ENCODE measurements around the gene RRAGB. TPM values are rescaled to one million over a fixed set of nuclear protein-coding genes. Genes with fewer than 3 reads are reported as not detected.
A peak's percentile ranks its signal among the peaks of the same experiment; 100 is the strongest.
"Not testable (repeated sequence)": the region's sequence is repeated elsewhere in the genome, so short reads cannot be mapped to it uniquely, and the experiment has no call there.

RRAGB gene
- total and polyA plus RNA-seq, 2 donors, result 20.2 to 51.3 TPM

DNA sequence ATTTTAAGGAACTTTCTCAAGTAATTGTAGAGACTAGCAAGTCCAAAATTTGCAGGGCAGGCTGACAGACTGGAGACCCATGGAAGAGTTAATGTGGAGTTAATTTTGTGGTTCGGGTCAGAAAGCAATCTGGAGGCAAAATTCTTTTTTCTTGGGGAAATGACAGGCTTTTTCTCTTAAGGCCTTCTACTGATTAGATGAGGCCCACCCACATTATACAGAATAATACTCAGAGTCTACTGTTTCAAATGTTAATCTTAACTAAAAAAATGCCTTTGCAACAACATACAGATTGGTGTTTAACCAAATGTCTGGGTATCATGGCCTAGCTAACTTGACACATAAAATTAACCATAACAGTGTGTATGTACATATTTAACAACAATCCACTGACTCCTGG, 32.7 kb downstream of the RRAGB start:
- H3K4me3 ChIP-seq (ENCODE audit: low read length in 2 of 2), result no peak overlapping the region
- no peak for DNase-seq (ENCODE audit: low read depth in 6 of 9, low spot score in 9 of 9)
- peaks cover 0 to 8% of the 10 kb centered on the region in 2 donors for H3K36me3 ChIP-seq (ENCODE audit: control insufficient read depth in 2 of 2, insufficient read depth in 2 of 2, low read length in 1 of 2)
- WGBS, result 93% methylated on average over 1 of the region's 1 CpG
- H3K27me3 ChIP-seq (ENCODE audit: control insufficient read depth in 2 of 2, insufficient read depth in 1 of 2, low read length in 1 of 2), result no peaks in the 10 kb centered on the region
- H3K27ac ChIP-seq (ENCODE audit: low read depth in 1 of 2, low read length in 1 of 2), result no peak overlapping the region
- no peaks in the 10 kb centered on the region for H3K4me1 ChIP-seq (ENCODE audit: control insufficient read depth in 2 of 2, insufficient read depth in 2 of 2, low read length in 2 of 2)
- no peaks in the 10 kb centered on the region for H3K9me3 ChIP-seq (ENCODE audit: control insufficient read depth in 2 of 2, insufficient read depth in 1 of 2, low read length in 1 of 2)

- peaks cover 3 to 8% of the 10 kb centered on the region in 2 donors for H3K36me3 ChIP-seq (ENCODE audit: control insufficient read depth in 2 of 2, insufficient read depth in 2 of 2, low read length in 1 of 2)
- no peaks in the 10 kb centered on the region for H3K27me3 ChIP-seq (ENCODE audit: control insufficient read depth in 2 of 2, insufficient read depth in 1 of 2, low read length in 1 of 2)
- no peak overlapping the region for H3K27ac ChIP-seq (ENCODE audit: low read depth in 1 of 2, low read length in 1 of 2)
- no peak for DNase-seq (ENCODE audit: low read depth in 6 of 9, low spot score in 9 of 9)
- no peaks in the 10 kb centered on the region for H3K4me1 ChIP-seq (ENCODE audit: control insufficient read depth in 2 of 2, insufficient read depth in 2 of 2, low read length in 2 of 2)
- no peak overlapping the region for H3K4me3 ChIP-seq (ENCODE audit: low read length in 2 of 2)
- 92% methylated on average over 3 of the region's 3 CpGs for WGBS
- no peaks in the 10 kb centered on the region for H3K9me3 ChIP-seq (ENCODE audit: control insufficient read depth in 2 of 2, insufficient read depth in 1 of 2, low read length in 1 of 2)
Measured at GRCh38 chrX:55754861-55755294, 37.3 kb downstream of the RRAGB start.

DNA sequence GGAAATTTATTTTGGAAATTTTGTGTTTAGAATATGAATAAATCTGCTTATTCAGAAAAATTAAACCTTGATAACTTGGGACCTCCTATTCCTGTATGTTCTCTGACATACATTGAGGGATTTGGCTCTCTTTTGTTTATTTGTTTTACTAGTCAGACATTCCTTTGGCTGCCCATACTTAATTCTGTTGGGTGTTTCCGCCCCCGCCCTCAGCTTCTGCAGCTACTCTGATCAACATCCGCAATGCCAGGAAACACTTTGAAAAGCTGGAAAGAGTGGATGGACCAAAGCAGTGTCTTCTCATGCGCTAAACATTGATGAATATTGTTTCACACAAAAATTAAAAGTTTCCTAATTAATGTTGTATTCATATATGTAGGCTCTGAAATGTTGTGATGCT, 40.5 kb downstream of the RRAGB start:
- Histone ChIP-seq H3K27ac (ENCODE audit: low read depth in 1 of 2, low read length in 1 of 2) (no peak overlapping the region), H3K4me3 (ENCODE audit: low read length in 2 of 2) (no peak overlapping the region), H3K4me1 (ENCODE audit: control insufficient read depth in 2 of 2, insufficient read depth in 2 of 2, low read length in 2 of 2) (no peaks in the 10 kb centered on the region), H3K9me3 (ENCODE audit: control insufficient read depth in 2 of 2, insufficient read depth in 1 of 2, low read length in 1 of 2) (no peaks in the 10 kb centered on the region), H3K27me3 (ENCODE audit: control insufficient read depth in 2 of 2, insufficient read depth in 1 of 2, low read length in 1 of 2) (no peaks in the 10 kb centered on the region), H3K36me3 (ENCODE audit: control insufficient read depth in 2 of 2, insufficient read depth in 2 of 2, low read length in 1 of 2) (peaks cover 3 to 4% of the 10 kb centered on the region in 2 donors)
- 99% methylated on average over 4 of the region's 4 CpGs for WGBS
- no peak for DNase-seq (ENCODE audit: low read depth in 6 of 9, low spot score in 9 of 9)

DNA sequence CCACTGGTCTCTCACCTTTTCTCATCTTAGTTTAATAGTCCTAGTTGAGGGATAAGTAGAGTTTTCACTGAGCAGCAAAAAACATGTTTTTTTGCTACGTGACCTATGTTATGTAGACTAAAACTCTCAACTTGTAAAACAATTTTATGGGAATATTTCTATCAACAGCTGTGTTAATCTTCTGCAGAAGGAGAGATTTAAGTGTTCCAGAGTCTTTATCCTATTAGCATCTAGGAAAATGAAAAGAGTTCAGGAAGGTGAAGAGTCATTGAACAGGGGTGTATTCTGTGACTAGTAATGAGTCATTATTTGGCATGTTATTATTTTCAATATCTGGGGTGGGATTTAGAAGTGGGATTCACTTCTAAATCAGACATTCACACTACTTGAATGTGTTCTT, 41.9 kb downstream of the RRAGB start:
- 95% methylated on average over 1 of the region's 1 CpG for WGBS
- Histone ChIP-seq H3K36me3 (ENCODE audit: control insufficient read depth in 2 of 2, insufficient read depth in 2 of 2, low read length in 1 of 2) (peaks cover 3% of the 10 kb centered on the region in 2 donors), H3K4me1 (ENCODE audit: control insufficient read depth in 2 of 2, insufficient read depth in 2 of 2, low read length in 2 of 2) (no peaks in the 10 kb centered on the region), H3K27me3 (ENCODE audit: control insufficient read depth in 2 of 2, insufficient read depth in 1 of 2, low read length in 1 of 2) (no peaks in the 10 kb centered on the region), H3K27ac (ENCODE audit: low read depth in 1 of 2, low read length in 1 of 2) (no peak overlapping the region), H3K9me3 (ENCODE audit: control insufficient read depth in 2 of 2, insufficient read depth in 1 of 2, low read length in 1 of 2) (no peaks in the 10 kb centered on the region), H3K4me3 (ENCODE audit: low read length in 2 of 2) (no peak overlapping the region)
- DNase-seq (ENCODE audit: low read depth in 6 of 9, low spot score in 9 of 9), result no peak

GRCh38 chrX:55767100-55767499, 49.6 kb downstream of the RRAGB start:
- Histone ChIP-seq H3K36me3 (ENCODE audit: control insufficient read depth in 2 of 2, insufficient read depth in 2 of 2, low read length in 1 of 2) (no peaks in the 10 kb centered on the region), H3K4me1 (ENCODE audit: control insufficient read depth in 2 of 2, insufficient read depth in 2 of 2, low read length in 2 of 2) (no peaks in the 10 kb centered on the region), H3K27me3 (ENCODE audit: control insufficient read depth in 2 of 2, insufficient read depth in 1 of 2, low read length in 1 of 2) (no peaks in the 10 kb centered on the region), H3K4me3 (ENCODE audit: low read length in 2 of 2) (no peak overlapping the region), H3K9me3 (ENCODE audit: control insufficient read depth in 2 of 2, insufficient read depth in 1 of 2, low read length in 1 of 2) (no peaks in the 10 kb centered on the region), H3K27ac (ENCODE audit: low read depth in 1 of 2, low read length in 1 of 2) (no peak overlapping the region)
- 93% methylated on average over 1 of the region's 1 CpG for WGBS
- no peak for DNase-seq (ENCODE audit: low read depth in 6 of 9, low spot score in 9 of 9)

GRCh38 chrX:55774419-55774818, 56.9 kb downstream of the RRAGB start:
- DNase-seq (ENCODE audit: low read depth in 6 of 9, low spot score in 9 of 9), result peak in 1 of 9 donors; percentile 20
- not testable (repeated sequence) for H3K27ac ChIP-seq (ENCODE audit: low read depth in 1 of 2, low read length in 1 of 2); H3K4me1 ChIP-seq (ENCODE audit: control insufficient read depth in 2 of 2, insufficient read depth in 2 of 2, low read length in 2 of 2); H3K27me3 ChIP-seq (ENCODE audit: control insufficient read depth in 2 of 2, insufficient read depth in 1 of 2, low read length in 1 of 2); H3K36me3 ChIP-seq (ENCODE audit: control insufficient read depth in 2 of 2, insufficient read depth in 2 of 2, low read length in 1 of 2); H3K9me3 ChIP-seq (ENCODE audit: control insufficient read depth in 2 of 2, insufficient read depth in 1 of 2, low read length in 1 of 2); H3K4me3 ChIP-seq (ENCODE audit: low read length in 2 of 2)
- 90% methylated on average over 6 of the region's 6 CpGs for WGBS

GRCh38 chrX:55777596-55777995, 60.0 kb downstream of the RRAGB start:
- 99% methylated on average over 2 of the region's 2 CpGs for WGBS
- H3K27me3 ChIP-seq (ENCODE audit: control insufficient read depth in 2 of 2, insufficient read depth in 1 of 2, low read length in 1 of 2), result no peaks in the 10 kb centered on the region
- DNase-seq (ENCODE audit: low read depth in 6 of 9, low spot score in 9 of 9), result no peak
- H3K36me3 ChIP-seq (ENCODE audit: control insufficient read depth in 2 of 2, insufficient read depth in 2 of 2, low read length in 1 of 2), result no peaks in the 10 kb centered on the region
- H3K27ac ChIP-seq (ENCODE audit: low read depth in 1 of 2, low read length in 1 of 2), result no peak overlapping the region
- no peaks in the 10 kb centered on the region for H3K4me1 ChIP-seq (ENCODE audit: control insufficient read depth in 2 of 2, insufficient read depth in 2 of 2, low read length in 2 of 2)
- H3K9me3 ChIP-seq (ENCODE audit: control insufficient read depth in 2 of 2, insufficient read depth in 1 of 2, low read length in 1 of 2), result no peaks in the 10 kb centered on the region
- H3K4me3 ChIP-seq (ENCODE audit: low read length in 2 of 2), result no peak overlapping the region

DNA sequence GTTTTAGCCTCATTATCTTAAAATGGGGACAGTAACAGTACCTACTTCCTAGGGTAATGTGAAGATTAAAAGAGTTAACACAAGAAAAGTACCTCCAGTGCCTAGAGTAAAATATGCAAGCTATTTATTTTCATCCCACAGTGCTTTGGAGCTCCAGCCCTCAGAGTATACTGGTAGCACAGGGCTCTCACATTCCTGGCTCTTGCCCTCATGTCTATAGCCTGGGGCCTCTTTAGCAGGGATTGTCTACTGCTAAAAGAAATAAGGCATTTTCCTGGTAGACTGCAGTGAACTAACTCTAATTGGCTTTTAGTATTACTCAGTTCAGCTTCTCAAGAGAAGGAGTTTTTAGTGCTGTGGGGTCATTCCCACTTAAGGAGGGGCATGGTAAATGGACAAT, 60.8 kb downstream of the RRAGB start:
- no peaks in the 10 kb centered on the region for H3K27me3 ChIP-seq (ENCODE audit: control insufficient read depth in 2 of 2, insufficient read depth in 1 of 2, low read length in 1 of 2)
- H3K4me1 ChIP-seq (ENCODE audit: control insufficient read depth in 2 of 2, insufficient read depth in 2 of 2, low read length in 2 of 2), result no peaks in the 10 kb centered on the region
- no peak overlapping the region for H3K27ac ChIP-seq (ENCODE audit: low read depth in 1 of 2, low read length in 1 of 2)
- no peak overlapping the region for H3K4me3 ChIP-seq (ENCODE audit: low read length in 2 of 2)
- no peaks in the 10 kb centered on the region for H3K9me3 ChIP-seq (ENCODE audit: control insufficient read depth in 2 of 2, insufficient read depth in 1 of 2, low read length in 1 of 2)
- no peaks in the 10 kb centered on the region for H3K36me3 ChIP-seq (ENCODE audit: control insufficient read depth in 2 of 2, insufficient read depth in 2 of 2, low read length in 1 of 2)
- no peak for DNase-seq (ENCODE audit: low read depth in 6 of 9, low spot score in 9 of 9)

DNA sequence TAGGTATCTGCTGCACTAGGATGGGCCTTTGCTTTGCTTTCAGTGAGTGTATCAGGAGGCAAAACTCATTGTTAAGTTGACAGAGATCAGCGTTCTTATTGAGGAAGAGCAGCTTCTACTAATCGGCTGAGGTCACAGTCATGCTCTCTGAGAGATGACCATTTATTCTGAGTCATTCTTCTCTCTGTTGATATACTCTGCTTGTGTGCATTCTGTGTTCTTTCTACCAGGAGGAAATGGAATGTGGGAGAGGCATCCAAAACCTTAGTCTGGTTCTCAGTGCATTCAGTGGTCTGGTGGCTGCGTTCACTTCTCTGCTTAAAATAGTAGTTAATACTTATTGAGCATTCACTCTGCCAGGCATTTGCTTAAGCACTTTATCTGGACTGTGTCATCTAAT, 66.2 kb downstream of the RRAGB start:
- no peaks in the 10 kb centered on the region for H3K36me3 ChIP-seq (ENCODE audit: control insufficient read depth in 2 of 2, insufficient read depth in 2 of 2, low read length in 1 of 2)
- no peaks in the 10 kb centered on the region for H3K9me3 ChIP-seq (ENCODE audit: control insufficient read depth in 2 of 2, insufficient read depth in 1 of 2, low read length in 1 of 2)
- no peak overlapping the region for H3K4me3 ChIP-seq (ENCODE audit: low read length in 2 of 2)
- H3K27me3 ChIP-seq (ENCODE audit: control insufficient read depth in 2 of 2, insufficient read depth in 1 of 2, low read length in 1 of 2), result no peaks in the 10 kb centered on the region
- 92% methylated on average over 3 of the region's 3 CpGs for WGBS
- no peak overlapping the region for H3K27ac ChIP-seq (ENCODE audit: low read depth in 1 of 2, low read length in 1 of 2)
- DNase-seq (ENCODE audit: low read depth in 6 of 9, low spot score in 9 of 9), result no peak
- H3K4me1 ChIP-seq (ENCODE audit: control insufficient read depth in 2 of 2, insufficient read depth in 2 of 2, low read length in 2 of 2), result no peaks in the 10 kb centered on the region

DNA sequence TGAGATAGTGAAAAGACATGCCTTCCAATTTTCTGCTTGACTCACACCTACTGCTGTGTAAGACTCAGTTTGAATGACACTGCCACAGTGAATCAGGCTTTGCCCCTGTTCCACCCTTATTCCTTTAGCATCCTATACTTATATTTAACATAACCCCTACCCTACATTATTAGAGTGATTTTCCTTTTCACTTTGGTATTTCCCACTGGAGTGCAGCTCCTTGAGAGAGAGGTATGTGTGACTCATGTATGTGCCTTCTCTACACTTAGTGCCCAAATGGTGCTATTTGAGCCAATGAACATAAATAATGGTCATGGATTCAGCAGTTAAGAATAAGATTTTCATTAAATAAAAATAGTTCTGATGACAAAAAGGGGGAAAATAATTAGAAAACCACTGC, 69.5 kb downstream of the RRAGB start:
- Histone ChIP-seq H3K9me3 (ENCODE audit: control insufficient read depth in 2 of 2, insufficient read depth in 1 of 2, low read length in 1 of 2) (no peaks in the 10 kb centered on the region), H3K4me3 (ENCODE audit: low read length in 2 of 2) (no peak overlapping the region), H3K4me1 (ENCODE audit: control insufficient read depth in 2 of 2, insufficient read depth in 2 of 2, low read length in 2 of 2) (no peaks in the 10 kb centered on the region), H3K27ac (ENCODE audit: low read depth in 1 of 2, low read length in 1 of 2) (no peak overlapping the region), H3K27me3 (ENCODE audit: control insufficient read depth in 2 of 2, insufficient read depth in 1 of 2, low read length in 1 of 2) (no peaks in the 10 kb centered on the region), H3K36me3 (ENCODE audit: control insufficient read depth in 2 of 2, insufficient read depth in 2 of 2, low read length in 1 of 2) (no peaks in the 10 kb centered on the region)
- DNase-seq (ENCODE audit: low read depth in 6 of 9, low spot score in 9 of 9), result no peak

All from thymus (tissue), 11 donors.